ENCODE measurements around the gene MTCL1.

DNA sequence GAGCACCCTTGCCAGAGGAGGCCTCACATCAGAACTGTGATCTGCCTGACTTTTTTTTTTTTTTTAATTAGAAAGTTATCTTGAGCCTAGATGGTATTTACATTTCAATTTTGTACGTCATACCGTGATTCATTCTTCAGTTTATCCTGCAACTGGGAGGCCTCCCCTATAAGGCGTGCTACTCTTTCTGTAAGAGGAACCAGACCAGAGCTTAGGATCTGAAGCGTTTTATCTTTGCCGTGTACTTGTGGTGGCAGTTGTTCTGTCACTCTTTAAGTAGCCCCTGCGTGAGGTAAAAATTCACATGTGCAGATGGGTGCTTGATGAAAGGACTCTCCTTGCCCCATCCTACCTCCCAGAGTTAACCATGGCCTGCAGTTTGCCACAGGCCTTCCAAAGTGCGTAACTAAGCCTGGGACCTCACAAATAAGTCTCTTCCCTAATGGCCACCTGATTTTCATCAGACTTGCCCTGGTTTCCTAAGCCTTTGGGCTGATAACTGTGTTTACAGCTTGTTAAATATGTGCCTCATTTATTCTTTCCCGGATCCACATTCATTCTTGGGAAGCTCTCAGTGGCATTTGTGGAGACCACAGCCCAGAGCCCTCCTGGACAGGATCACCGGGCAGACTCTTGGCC lies 96.0 kb downstream of the MTCL1 start:
- TF ChIP-seq, protein P1, sequence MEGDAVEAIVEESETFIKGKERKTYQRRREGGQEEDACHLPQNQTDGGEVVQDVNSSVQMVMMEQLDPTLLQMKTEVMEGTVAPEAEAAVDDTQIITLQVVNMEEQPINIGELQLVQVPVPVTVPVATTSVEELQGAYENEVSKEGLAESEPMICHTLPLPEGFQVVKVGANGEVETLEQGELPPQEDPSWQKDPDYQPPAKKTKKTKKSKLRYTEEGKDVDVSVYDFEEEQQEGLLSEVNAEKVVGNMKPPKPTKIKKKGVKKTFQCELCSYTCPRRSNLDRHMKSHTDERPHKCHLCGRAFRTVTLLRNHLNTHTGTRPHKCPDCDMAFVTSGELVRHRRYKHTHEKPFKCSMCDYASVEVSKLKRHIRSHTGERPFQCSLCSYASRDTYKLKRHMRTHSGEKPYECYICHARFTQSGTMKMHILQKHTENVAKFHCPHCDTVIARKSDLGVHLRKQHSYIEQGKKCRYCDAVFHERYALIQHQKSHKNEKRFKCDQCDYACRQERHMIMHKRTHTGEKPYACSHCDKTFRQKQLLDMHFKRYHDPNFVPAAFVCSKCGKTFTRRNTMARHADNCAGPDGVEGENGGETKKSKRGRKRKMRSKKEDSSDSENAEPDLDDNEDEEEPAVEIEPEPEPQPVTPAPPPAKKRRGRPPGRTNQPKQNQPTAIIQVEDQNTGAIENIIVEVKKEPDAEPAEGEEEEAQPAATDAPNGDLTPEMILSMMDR (IDR thresholded peaks at IDR 0.05), result no peak
- TF ChIP-seq POLR2A (IDR thresholded peaks at IDR 0.05), result no peak
- TF ChIP-seq POLR2AphosphoS5 (IDR thresholded peaks at IDR 0.05), result peak in 1 of 3 donors; percentile 8
- TF ChIP-seq EP300 (IDR thresholded peaks at IDR 0.05; ENCODE audit: low read depth), result no peak
